A549 treated with dexamethasone at 1 μM for 4 hours (cell line): Measurements from ENCODE around the gene HS3ST1. TPM values are rescaled to one million over a fixed set of nuclear protein-coding genes. Genes with fewer than 3 reads are reported as not detected.

Experiments used
- total RNA-seq: library from RNA; stranded (reverse); fragments of 200-300 nt; extraction: Qiagen RNA extraction; gene quantifications from 5 replicates; pipeline ENCODE4 v1.2.3, GENCODE V29; 2022

Gene HS3ST1
- total RNA-seq: 0.35 to 1.3 TPM (median 0.50 TPM) in 5 replicates

GRCh38 chr4:11428231-11428898 is at the start of gene HS3ST1:
HS3ST1 (minus strand) TSS chr4:11428894; CDS start chr4:11400005, 28,889 bp downstream.

